ENCODE results near the gene AEBP2. TPM values are rescaled to one million over a fixed set of nuclear protein-coding genes. Genes with fewer than 3 reads are reported as not detected.

Gene AEBP2
- total and polyA plus RNA-seq, 2 of the 8 experiments (the other 6 are each of a cell fraction or from before 2014, with no cell fraction given): 13.6 to 61.4 TPM

DNA sequence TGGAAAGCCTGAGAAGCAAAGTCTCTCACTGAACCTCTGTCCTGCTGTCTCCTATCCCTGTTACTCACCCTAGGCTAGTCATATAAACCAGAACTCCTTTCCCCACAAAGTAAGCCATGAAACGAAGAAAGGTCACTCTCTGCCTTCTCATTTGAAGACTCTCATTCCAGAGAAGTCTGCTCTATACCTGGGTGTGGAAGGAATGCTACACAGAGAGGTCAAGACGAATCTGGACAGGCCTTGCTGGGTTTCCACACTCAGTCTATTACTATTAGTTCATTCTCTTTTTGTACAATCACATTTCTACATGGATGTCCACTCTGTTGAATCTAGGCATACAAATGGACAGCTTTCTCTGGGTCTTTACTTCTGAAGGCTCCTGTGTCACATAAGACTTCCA, 2.4 kb upstream of the AEBP2 start:
- Histone ChIP-seq H3K23me2 (ENCODE audit: low read depth, low read length) (peaks cover 3% of the 10 kb centered on the region; the same call in 1 of the 2 replicates), H3K4me2 (ENCODE audit: insufficient read depth in 1 of 2, low read depth in 2 of 2, low read length in 2 of 2) (peak overlapping the region in 1 of 2 experiments; percentile 58; a peak in 1 of 4 replicates), H4K91ac (replicated peaks; ENCODE audit: insufficient read length, low read length) (peak overlapping the region; percentile 50), H4K5ac (ENCODE audit: insufficient read length, low read depth, low read length) (peak overlapping the region; percentile 14), H3K9me3 (ENCODE audit: insufficient read depth in 2 of 2, low read depth in 1 of 2, low read length in 1 of 2) (no peaks in the 10 kb centered on the region), H3K79me1 (ENCODE audit: low read depth, low read length) (no peaks in the 10 kb centered on the region), H2AFZ (ENCODE audit: low read length) (no peak overlapping the region), H2BK20ac (ENCODE audit: low read length) (peak overlapping the region; percentile 87; the same call in 1 of the 2 replicates), H3K4me1 (replicated peaks in 1 of 4; ENCODE audit: control insufficient read depth in 3 of 4, insufficient read depth in 4 of 4, low read length in 3 of 4) (peaks cover 2 to 19% (median 14%) of the 10 kb centered on the region in 4 experiments; a peak in 5 of 7 replicates), H4K8ac (ENCODE audit: extremely low read depth, insufficient read depth, low read length) (no peak overlapping the region), H2AK5ac (ENCODE audit: low read depth, low read length) (peak overlapping the region; percentile 82; the same call in 1 of the 2 replicates), H4K20me1 (replicated peaks in 1 of 2; ENCODE audit: control insufficient read depth in 1 of 2, insufficient read depth in 2 of 2, low read length in 2 of 2) (peaks cover 5 to 7% of the 10 kb centered on the region in 2 experiments), H3K27ac (ENCODE audit: low read depth, low read length) (no peak overlapping the region), H3K4ac (replicated peaks; ENCODE audit: insufficient read length, low read depth, low read length) (no peak overlapping the region), H3K79me2 (ENCODE audit: control insufficient read depth in 1 of 2, insufficient read depth in 2 of 2, low read length in 2 of 2) (peaks cover 20 to 25% of the 10 kb centered on the region in 2 experiments), H3K56ac (replicated peaks; ENCODE audit: insufficient read length, low read depth, low read length) (no peak overlapping the region), H2BK120ac (replicated peaks; ENCODE audit: low read depth, low read length) (peak overlapping the region; percentile 89), H3K9ac (replicated peaks in 1 of 4; ENCODE audit: extremely low read depth in 1 of 4, low read depth in 3 of 4, low read length in 3 of 4) (no peak overlapping the region), H3K27me3 (replicated peaks in 1 of 4; ENCODE audit: control insufficient read depth in 3 of 4, extremely low read depth in 1 of 4, insufficient read depth in 3 of 4, low read length in 3 of 4) (no peaks in the 10 kb centered on the region), H2BK15ac (ENCODE audit: low read length) (no peak overlapping the region), H3K23ac (ENCODE audit: insufficient read length) (no peak overlapping the region), H3K14ac (ENCODE audit: insufficient read length) (no peak overlapping the region), H2BK12ac (ENCODE audit: low read depth, low read length) (peak overlapping the region; percentile 20; the same call in 1 of the 2 replicates), H3K36me3 (ENCODE audit: control insufficient read depth in 2 of 4, insufficient read depth in 4 of 4, low read length in 3 of 4) (peaks cover 0 to 6% (median 0%) of the 10 kb centered on the region in 4 experiments; a peak in 1 of 8 replicates), H3K4me3 (ENCODE audit: extremely low read depth in 1 of 4, insufficient read depth in 2 of 4, low read depth in 3 of 4, low read length in 4 of 4) (no peak overlapping the region), H2BK5ac (ENCODE audit: low read depth, low read length) (peak overlapping the region; percentile 85; the same call in 1 of the 2 replicates), H3K18ac (ENCODE audit: extremely low read depth, low read length) (peak overlapping the region; percentile 79)
- FAIRE-seq (no peak), DNase-seq (ENCODE audit: low read depth in 1 of 2, low spot score in 2 of 2) (peak in 1 of 2 experiments; percentile 33)
- CTCF ChIA-PET (ENCODE audit: partially characterized antibody): no interaction called here
- WGBS, 2 experiments (ENCODE audit: extremely low coverage in 1 of 2, insufficient coverage in 1 of 2, insufficient read length in 1 of 2, insufficient replicate concordance in 2 of 2, low coverage in 1 of 2, low lambda C conversion rate in 2 of 2, missing lambda C conversion rate in 1 of 2): 40% methylated on average over 2 of the region's 2 CpGs; no CpG with 5 or more reads in 1 of the 2 experiments
- POLR2A ChIA-PET (ENCODE audit: partially characterized antibody): no interaction called here
- TF ChIP-seq EP300 (IDR thresholded peaks at IDR 0.05; ENCODE audit: borderline replicate concordance in 1 of 2, low read depth in 2 of 2, low read length in 2 of 2) (no peak), TAF7 (optimal IDR thresholded peaks at IDR 0.05; ENCODE audit: borderline replicate concordance, low read depth, low read length) (no peak), MAFK (IDR thresholded peaks at IDR 0.05; ENCODE audit: low read depth, low read length) (no peak), RBBP5 (IDR thresholded peaks at IDR 0.05; ENCODE audit: borderline replicate concordance, low read depth, low read length) (no peak), BRCA1 (IDR thresholded peaks at IDR 0.05; ENCODE audit: low read depth, low read length) (no peak), CEBPB (IDR thresholded peaks at IDR 0.05; ENCODE audit: low read depth, low read length) (no peak), BCL11A (IDR thresholded peaks at IDR 0.05; ENCODE audit: low read depth in 2 of 2, low read length in 2 of 2) (no peak), POLR2AphosphoS5 (IDR thresholded peaks at IDR 0.05; ENCODE audit: low read depth, low read length) (no peak), SUZ12 (IDR thresholded peaks at IDR 0.05; ENCODE audit: low read length) (no peak), RAD21 (IDR thresholded peaks at IDR 0.05 in 1 of 2, conservative IDR thresholded peaks at IDR 0.05 in 1 of 2; ENCODE audit: low read depth in 2 of 2, low read length in 2 of 2) (no peak), JUN (IDR thresholded peaks at IDR 0.05; ENCODE audit: low read depth, low read length) (no peak), CBX5 (IDR thresholded peaks at IDR 0.05; ENCODE audit: low read depth, low read length) (no peak)
- TF ChIP-seq, protein P1, sequence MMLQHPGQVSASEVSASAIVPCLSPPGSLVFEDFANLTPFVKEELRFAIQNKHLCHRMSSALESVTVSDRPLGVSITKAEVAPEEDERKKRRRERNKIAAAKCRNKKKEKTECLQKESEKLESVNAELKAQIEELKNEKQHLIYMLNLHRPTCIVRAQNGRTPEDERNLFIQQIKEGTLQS (IDR thresholded peaks at IDR 0.05; ENCODE audit: insufficient read depth, low read depth, low read length): no peak

Measured in H1 (cell line).